Endometrial microvascular endothelial cells (primary cell): Measurements from ENCODE around the gene ABHD10. TPM values are rescaled to one million over a fixed set of nuclear protein-coding genes. Genes with fewer than 3 reads are reported as not detected.

Source experiments
- in situ Hi-C: cut with HindIII; loops from 2 replicates; pipeline ENCODE4 v1.10.0; 2017; ENCODE audit warnings: low sequenced_read_pairs, low pct_unique_long_range_greater_than_20kb; ENCODE audit errors: inconsistent ontology term
- total RNA-seq: library from RNA; depleted of rRNA; stranded (reverse); fragments of >200 nt; gene quantifications from one replicate; pipeline ENCODE4 v1.2.3, GENCODE V29; 2015; ENCODE audit errors: inconsistent ontology term

The ABHD10 gene
- total RNA-seq: 37.5 TPM

DNA sequence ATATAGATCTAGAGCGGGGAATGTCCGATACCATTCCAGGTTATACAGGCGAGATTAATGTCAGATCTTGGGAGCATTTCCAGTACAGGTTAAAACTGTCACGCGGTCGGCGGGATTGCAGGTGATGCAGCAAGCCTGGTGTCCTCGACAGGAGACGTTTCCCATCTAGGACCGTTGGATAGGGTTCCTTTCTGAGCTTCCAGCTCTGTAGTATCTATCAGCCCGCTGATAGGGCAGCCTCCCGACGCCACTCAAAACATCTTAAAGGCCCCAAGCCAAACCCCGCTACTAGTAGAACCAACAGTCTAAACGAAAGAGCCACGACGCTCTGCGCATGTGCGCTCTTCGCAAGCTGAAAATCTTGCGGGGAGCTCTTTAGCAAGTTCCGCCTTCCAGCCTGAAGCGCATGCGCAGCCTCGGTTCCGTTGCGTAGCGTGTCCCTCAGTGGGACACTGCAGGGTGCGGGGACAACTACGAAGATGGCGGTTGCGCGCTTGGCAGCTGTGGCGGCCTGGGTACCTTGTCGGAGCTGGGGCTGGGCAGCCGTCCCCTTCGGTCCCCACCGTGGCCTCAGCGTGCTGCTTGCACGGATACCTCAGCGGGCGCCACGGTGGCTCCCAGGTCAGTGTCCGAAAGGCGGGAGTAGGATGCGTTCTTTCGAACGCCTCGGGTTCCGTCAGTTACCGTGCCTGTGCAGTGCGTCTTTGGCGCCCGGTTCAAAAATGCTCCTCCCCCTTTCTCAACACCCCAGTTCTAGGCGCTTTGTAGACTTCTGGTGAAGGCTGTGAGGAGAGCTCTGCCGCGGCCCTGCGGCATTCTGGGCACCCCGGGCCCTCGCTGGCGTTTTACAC, at the start of gene ABHD10:
ABHD10 (plus strand) TSS at position 444 of the 851 bp plus-strand sequence; CDS start at position 480, 36 bp downstream.
- in situ Hi-C loops: no loop called here

DNA sequence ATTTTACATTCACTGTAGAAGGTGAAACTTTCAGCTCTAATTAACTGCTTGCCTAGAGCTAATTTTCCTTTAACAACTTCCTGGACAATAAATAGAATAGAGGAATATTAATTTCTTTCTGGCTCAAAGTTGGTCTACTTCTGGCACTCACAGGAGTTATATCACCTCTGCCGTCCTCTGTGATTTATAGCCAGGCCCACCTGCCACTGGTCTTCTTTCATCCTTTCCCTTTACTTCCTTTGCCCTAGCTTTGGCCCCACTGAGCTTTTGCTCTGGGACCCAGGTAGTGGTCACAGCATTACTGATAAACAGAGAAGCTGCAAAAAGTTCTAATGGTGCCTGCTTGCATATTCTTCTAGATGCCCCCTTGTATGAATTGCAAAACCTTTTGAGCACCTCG, 49.3 kb upstream of the ABHD10 start:
- in situ Hi-C loops: no loop called here

DNA sequence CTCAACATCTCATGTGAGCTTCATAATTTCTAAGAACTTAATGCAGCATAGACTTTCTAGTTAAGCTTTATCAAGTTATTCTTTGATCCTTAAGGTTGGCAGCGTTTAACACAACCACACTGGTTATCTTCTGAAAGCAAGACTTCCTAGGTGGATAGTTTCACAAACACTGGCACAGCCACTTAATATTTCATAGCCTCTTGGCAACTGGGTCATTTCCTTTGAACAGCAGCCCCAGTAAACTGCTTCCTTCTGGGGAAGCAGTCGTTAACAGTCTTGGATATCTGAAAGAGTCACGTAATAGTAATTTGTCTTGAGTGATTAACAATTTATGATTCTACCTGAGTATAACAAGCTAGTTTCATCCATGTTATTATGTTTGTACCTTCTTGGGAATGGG, 45.9 kb upstream of the ABHD10 start:
- in situ Hi-C loops: no loop called here

DNA sequence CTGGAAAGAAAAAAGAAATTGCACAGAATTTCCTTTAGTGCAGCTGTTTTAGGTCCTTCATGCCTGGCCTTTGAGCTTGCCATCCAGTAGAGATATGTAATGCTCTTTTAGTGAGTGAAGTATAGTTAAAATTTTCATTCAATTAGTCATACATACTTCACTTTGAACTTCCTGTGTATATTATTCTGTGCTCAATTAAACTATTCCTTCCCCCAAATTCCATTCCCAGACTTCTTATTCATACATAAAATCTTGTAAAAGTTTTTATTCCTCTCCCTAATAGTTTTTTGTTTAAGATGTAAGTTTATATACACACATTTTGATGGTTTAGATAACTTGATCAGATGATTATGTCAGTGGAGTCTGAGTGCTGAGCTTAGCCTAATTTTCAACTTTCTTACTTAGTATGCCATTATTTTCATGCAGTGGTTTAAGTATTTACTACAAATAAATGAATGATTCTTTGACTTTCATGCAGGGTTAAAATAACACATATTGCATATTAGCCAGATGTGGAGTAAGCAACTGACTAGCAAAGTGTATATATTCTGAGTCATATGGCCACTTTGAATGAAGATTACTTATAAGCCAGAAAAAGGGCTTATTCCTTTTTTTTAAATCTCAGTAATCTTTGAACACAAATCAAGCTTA, 42.5 kb upstream of the ABHD10 start:
- in situ Hi-C loops: no loop called here

DNA sequence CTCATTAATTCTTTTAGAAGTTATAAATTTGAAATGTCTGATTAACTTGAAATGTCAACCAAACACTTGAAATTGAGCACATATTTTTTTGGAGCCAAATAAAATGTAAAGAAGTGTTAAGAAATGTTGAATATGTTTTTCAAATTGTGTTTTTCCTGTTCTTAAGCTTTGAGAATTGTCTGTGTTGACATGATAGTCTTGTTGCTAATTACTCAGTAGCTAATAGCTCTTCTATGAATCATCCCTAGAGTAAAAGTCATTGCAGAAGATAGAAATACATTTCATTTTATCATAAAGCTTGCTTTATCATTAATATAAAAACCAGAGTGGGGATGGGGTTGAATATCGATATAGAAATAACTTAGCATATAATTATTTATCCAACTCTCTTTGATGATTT, 41.9 kb upstream of the ABHD10 start:
- in situ Hi-C loops: no loop called here

DNA sequence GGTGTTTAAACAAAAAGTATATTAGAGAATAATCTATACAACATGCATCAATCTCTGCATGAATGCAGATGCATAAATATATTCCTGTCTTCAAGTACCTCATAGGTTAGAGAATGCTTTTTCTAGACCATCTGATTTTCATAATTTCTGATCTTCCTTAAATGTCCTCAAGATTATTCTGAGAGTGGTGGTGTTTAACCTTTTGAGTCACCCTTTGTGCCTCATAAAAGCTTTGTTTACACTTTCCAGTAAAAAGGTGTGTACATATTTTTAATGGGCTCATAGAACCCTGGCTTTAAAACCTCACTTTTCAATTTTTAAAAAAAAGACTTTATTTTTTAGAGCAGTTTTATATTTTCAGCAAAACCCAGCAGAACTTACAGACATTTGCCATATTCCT, 41.0 kb upstream of the ABHD10 start:
- in situ Hi-C loops: no loop called here

DNA sequence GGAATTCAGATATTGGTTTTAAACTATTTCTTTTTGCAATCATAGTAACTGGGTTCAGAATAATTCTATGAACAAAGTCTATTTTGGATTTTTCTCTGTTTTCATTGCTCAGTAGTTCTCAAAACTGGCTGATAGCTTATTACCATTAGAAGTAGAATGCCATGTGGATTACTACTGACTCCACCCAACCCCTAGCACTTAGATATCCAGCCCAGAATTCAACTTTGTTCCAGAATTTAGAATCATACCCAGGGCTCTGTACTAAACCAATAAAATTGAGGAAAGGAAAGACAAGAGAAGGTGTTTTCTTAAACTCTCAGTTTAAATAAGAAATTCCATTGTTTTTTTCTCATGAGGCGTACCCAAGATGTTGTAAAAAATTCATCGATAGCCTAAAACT, 39.0 kb upstream of the ABHD10 start:
- in situ Hi-C loops: no loop called here

DNA sequence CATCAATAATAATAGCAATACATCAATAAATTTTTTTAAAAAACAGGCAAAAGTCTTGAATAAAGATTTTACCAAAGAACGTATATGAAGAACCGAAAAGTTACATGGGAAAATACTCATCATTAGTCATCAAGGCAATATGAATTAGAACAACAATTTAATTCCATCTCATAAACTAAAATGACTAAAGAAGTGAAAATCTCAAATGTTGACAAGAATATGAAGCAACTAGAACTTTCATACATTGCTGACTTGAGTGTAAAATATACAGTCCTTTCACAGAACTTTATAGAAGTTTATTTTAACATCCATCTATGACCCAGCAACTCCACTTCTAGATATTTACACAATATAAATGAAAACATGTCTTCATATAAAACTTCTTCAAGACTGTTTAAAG, 35.3 kb upstream of the ABHD10 start:
- in situ Hi-C loops: no loop called here

DNA sequence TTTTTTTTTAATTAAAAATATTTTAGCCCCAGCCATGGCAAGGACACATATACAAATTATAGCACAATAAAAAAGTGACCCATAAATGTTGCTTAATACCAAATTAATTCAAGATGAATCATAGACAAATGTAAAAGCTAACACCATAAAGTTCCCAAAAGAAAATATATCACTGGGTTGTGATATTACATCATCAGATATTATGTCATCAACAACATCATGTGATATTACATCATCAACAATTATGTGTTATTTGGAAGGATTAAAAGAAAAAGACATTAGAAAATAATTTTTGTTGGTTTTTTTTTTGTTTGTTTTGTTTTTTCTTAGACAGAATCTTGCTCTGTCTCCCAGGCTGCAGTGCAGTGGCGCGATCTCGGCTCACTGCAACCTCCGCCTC, 34.5 kb upstream of the ABHD10 start:
- in situ Hi-C loops: no loop called here

DNA sequence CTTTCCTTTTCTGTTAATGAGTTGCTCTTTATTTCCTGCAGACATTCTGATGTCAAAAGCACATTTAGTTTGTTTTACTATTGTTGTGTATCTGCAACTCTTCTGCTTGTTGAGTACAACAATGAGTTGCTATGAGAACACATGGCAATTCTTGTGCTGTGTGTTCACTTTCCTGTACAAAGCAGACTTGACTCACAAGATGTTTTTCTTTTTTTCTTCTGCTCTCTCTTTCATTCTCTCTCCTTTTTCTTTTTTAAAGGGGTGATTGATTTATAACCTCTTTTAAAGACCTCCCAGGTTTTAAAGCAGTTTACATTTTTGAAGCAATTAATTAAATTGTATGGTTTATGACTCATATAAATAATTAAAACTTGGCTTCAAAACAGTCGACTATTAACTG, 31.6 kb upstream of the ABHD10 start:
- in situ Hi-C loops: no loop called here

DNA sequence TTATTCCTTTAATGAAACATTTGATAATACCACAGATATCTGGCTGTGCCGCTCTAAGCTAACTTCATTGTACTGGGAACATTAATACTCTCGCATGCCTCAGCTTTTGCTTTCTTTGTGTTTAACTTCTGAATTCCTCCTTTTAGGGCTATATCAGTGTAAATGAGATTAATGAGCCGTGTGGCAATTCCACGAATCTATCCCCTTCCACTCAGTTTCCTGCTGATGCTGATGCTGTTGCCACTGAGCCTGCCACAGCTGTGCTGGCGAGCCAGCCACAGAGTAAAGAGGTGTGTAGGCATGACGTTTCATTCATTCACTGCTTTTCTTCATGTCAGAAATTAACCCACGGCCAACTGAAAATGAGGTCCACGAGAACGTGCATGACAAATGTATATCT, 30.0 kb upstream of the ABHD10 start:
- in situ Hi-C loops: no loop called here

DNA sequence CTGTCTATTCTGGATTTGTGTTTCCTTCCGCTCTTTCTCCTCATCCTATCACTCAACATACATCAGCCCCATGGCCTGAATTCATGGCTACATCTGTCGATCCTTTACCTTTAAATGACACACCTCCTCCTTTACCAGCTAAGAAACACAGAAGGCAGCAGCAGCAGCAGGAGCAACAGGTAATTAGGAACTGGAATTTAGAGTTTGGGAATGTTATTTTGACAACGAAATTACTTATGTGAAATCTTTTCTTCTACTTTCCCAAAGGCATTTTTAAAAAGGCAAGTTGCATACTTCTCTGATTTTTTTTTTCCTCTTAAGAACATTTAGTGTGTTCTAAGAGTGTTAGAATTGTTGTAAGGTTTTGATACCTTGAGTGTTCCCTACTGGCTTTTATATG, 29.1 kb upstream of the ABHD10 start:
- in situ Hi-C loops: loop anchor here (25.0 kb wide), 1 partner anchor 237 kb away; no protein-coding TSS in a partner anchor

DNA sequence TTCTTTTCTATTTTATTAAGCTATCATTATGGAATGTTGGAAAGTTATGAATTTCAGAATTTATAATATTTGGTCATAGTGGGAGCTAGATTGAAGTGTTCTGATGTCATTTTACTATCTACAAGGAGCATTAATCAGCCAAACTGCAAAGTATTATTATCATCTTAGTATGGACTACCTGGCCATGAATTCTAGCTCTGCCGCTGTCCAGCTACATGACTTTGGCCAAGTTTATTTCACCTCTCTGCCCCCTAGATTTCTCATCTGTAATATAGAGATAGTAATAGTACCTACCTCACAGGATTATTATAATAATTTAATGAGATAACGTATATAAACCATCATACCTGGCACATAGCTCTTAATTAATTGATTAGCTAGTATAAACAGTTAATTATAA, 27.8 kb upstream of the ABHD10 start:
- in situ Hi-C loops: loop anchor here (25.0 kb wide), 1 partner anchor 239 kb away; no protein-coding TSS in a partner anchor

DNA sequence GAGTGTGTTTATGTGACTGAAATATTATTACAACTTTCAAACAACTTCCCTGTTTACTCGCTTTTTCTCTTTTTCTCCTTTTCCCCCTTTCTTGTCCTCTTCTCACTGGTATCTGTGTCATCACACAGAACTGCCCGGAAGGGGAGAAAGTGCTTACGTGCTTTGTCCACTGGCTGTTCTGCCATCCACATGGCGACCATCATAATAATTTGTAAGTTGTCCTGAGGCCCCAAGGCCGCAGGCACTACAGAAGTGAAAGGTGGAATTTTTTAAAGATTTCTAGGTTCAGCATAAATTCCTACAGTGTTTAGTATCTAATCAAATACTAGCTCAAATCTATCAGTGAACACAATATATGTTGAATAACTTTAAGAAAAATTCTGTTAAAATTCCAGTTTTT, 26.7 kb upstream of the ABHD10 start:
- in situ Hi-C loops: loop anchor here (25.0 kb wide), 1 partner anchor 240 kb away; no protein-coding TSS in a partner anchor

DNA sequence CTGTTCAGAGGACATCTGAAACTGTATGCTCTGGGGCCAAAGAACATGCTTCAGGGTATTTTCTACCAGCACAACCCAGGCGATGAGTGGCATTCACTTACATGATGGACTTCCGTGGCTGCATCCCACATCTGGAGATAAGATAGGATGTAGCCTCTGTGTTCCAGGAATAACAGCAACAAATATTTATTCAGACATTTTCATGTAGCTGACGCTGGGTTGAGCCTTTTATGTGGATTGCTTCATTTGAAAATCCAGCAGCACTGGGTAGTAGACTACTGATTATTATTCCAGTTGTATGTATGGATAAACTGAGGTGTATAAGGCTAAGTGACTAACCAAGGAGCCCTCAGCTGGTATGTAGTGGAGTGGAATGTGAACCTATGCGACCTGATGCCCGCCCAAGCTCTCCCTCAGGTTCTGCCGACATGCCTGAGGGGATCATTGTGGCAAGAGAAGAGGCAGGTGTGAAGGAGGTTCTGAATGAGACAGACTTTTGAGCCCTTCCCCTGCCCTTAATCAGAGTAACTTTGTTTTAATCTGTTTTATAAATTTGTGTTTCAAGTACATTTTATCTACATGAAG, 25.9 kb upstream of the ABHD10 start:
- in situ Hi-C loops: loop anchor here (25.0 kb wide), 1 partner anchor 241 kb away; no protein-coding TSS in a partner anchor

DNA sequence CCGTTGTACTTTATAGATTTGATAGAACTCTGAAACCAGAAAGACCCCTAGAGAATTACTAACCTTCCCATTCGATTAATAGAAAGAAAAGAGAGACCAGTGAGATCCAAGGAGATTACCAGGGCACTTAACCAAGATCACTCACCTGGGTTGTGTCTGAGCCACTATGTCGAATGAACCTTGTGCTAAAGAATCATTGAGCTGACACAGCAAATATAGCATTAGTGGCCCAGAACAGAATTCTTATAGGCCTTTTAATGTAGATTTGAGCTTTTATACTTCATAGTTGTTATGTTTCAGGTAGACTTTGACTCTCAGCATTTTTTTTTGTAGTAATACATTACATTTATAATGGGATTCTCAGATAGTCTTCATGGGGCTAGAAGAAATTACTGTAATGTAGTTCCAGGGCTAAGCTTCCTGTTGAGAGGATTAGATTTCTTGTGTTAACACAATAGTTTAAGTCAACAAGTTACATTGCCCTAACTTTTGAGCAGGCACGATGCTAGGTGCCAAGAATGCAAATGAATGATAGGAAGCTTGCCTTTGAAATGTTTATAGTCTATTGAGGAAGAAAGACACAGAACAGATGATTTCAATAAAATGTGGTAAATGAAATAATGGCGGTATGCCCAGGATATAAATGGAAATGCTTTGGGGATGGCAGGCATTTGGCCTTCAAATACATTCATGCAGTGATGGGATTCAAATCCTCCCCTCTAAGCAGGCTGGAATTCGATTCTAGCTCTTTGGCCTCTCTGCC, 24.4 kb upstream of the ABHD10 start:
- in situ Hi-C loops: loop anchor here (25.0 kb wide), 1 partner anchor 242 kb away; no protein-coding TSS in a partner anchor

DNA sequence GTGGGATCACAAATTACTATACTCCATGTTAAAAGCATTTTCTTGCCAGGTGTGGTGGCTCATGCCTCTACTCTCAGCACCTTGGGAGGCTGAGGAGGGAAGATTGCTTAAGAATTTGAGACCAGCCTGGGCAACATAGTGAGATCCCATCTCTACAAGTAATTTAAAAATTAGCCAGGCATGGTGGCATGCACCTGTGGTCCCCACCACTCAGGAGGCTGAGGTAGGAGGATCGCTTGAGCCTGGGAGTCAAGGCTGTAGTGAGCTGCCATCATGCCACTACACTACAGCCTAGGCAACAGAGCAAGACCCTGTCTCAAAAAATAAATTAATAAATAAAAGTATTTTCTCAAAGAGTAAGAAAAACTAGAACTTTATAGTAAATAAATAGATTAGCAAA, 22.9 kb upstream of the ABHD10 start:
- in situ Hi-C loops: loop anchor here (25.0 kb wide), 1 partner anchor 244 kb away; no protein-coding TSS in a partner anchor

DNA sequence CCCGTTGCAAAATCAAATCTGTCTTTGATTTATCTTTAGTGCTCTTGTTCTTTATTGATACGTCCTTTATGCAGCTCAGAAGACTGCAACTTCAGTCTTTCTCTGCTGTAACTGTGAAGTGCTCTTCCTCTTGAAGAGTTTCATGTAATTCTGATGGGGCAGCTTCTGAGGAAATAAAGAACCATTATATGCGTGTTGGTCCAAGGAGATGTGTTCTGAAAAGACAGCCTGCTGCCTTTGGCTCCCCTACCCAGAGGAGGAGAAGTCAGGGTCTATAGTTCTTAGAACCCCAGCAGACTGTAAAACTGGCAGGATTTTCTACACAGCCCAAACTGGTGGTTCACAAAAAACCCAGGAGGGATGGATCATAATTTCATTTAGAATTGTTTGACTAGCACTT, 22.4 kb upstream of the ABHD10 start:
- in situ Hi-C loops: loop anchor here (25.0 kb wide), 1 partner anchor 244 kb away; no protein-coding TSS in a partner anchor
